ENCODE results near the gene ARHGAP31. TPM values are rescaled to one million over a fixed set of nuclear protein-coding genes. Genes with fewer than 3 reads are reported as not detected.

The ARHGAP31 gene
- total and polyA plus RNA-seq, 10 of the 15 experiments (the other 5 are each of a cell fraction or from before 2014, with no cell fraction given) = 0.97 to 29.8 (median 10.3) TPM

GRCh38 chr3:119288669-119289403 is 5.3 kb upstream of the ARHGAP31 start:
- Histone ChIP-seq H3K4me1 (ENCODE audit: control insufficient read depth, insufficient read depth, low read length) (peaks cover 10% of the 10 kb centered on the region), H3K9ac (ENCODE audit: control insufficient read depth, insufficient read depth, low read length) (no peak overlapping the region), H3K4me3 (no peak overlapping the region), H3K36me3 (ENCODE audit: control insufficient read depth in 2 of 2, insufficient read depth in 2 of 2, low read length in 1 of 2) (no peaks in the 10 kb centered on the region), H4K20me1 (ENCODE audit: control insufficient read depth, insufficient read depth) (no peaks in the 10 kb centered on the region), H3K27me3 (replicated peaks in 1 of 2; ENCODE audit: control insufficient read depth in 2 of 2, insufficient read depth in 2 of 2, low read length in 1 of 2) (no peaks in the 10 kb centered on the region), H3K9me3 (replicated peaks; ENCODE audit: control insufficient read depth, insufficient read depth, low read length) (peaks cover 5% of the 10 kb centered on the region), H3K4me2 (ENCODE audit: control insufficient read depth, insufficient read depth) (no peak overlapping the region), H3K79me2 (ENCODE audit: control insufficient read depth, insufficient read depth, low read length) (no peaks in the 10 kb centered on the region), H3K27ac (ENCODE audit: control insufficient read depth, insufficient read depth) (no peak overlapping the region), H2AFZ (ENCODE audit: control insufficient read depth, low read depth, low read length) (no peak overlapping the region)
- TF ChIP-seq RFX5 (IDR thresholded peaks at IDR 0.05; ENCODE audit: low read depth, low read length) (no peak), EED (IDR thresholded peaks at IDR 0.05; ENCODE audit: low read depth) (no peak), HSF1 (IDR thresholded peaks at IDR 0.05; ENCODE audit: low read depth, low read length) (no peak), SMAD1 (IDR thresholded peaks at IDR 0.05; ENCODE audit: low read depth, partially characterized antibody) (no peak), E2F8 (IDR thresholded peaks at IDR 0.05; ENCODE audit: low read depth, partially characterized antibody) (no peak), NR2C2 (IDR thresholded peaks at IDR 0.05; ENCODE audit: borderline replicate concordance, control insufficient read depth, insufficient read length, low read depth) (no peak), PBX3 (IDR thresholded peaks at IDR 0.05; ENCODE audit: insufficient replicate concordance, low read depth, low read length) (no peak)
- in situ Hi-C loops (cut with MboI) (loop anchor here (25.0 kb wide), 1 partner anchor 398 kb away; the partner anchor contains the start of gene COX17), intact Hi-C loops (cut with micrococcal nuclease; ENCODE audit: unreplicated experiment) (no loop called here)
- SMC1A ChIA-PET (ENCODE audit: uncharacterized antibody, unreplicated experiment) = interaction anchor here (0.8 to 2.4 kb wide), 4 partner anchors 8 to 67 kb away, joined by 3 to 7 read pairs (median 4); no protein-coding TSS in a partner anchor
- POLR2A ChIA-PET = no interaction called here
- DNase-seq (ENCODE audit: low read depth, low spot score) = no peak
- FAIRE-seq = no peak
- no peak for ATAC-seq
- no TSS peak for BruUV-seq (replicated peaks)
- CTCF ChIA-PET = interaction anchor here (0.6 kb wide), 1 partner anchor 14 kb away, joined by 3 read pairs; no protein-coding TSS in a partner anchor
- WGBS (ENCODE audit: insufficient coverage, insufficient replicate concordance, low lambda C conversion rate, missing lambda C conversion rate) = 35% methylated on average over 3 of the region's 3 CpGs
- RAD21 ChIA-PET (ENCODE audit: unreplicated experiment) = no interaction called here
